ENCODE results near the gene EXO5. TPM values are rescaled to one million over a fixed set of nuclear protein-coding genes. Genes with fewer than 3 reads are reported as not detected.
A peak's percentile ranks its signal among the peaks of the same experiment; 100 is the strongest.

EXO5 gene
- total RNA-seq, result 10 to 100 TPM; 14.7 to 14.9 TPM
- polyA plus RNA-seq, result 8.3 TPM

- Mint-ChIP-seq H3K4me3 (peak within 1 kb of the TSS; percentile 88 to 94 (median 90)), H3K4me1 (peaks cover 15 to 26% (median 24%) of the 10 kb centered on the region in 3 donors), H3K36me3 (peaks cover 14 to 38% (median 32%) of the 10 kb centered on the region in 3 donors), H3K9me3 (peaks cover 12 to 35% (median 22%) of the 10 kb centered on the region in 5 donors), H3K27ac (peak within 1 kb of the TSS; percentile 63 to 96 (median 86)), H3K27me3 (peaks cover 0 to 1% of the 10 kb centered on the region in 2 donors)
- peak within 1 kb of the TSS; percentile 87 for H3K4me3 ChIP-seq (ENCODE audit: low read length)
- H3K27ac ChIP-seq (ENCODE audit: low read depth, low read length), result peak within 1 kb of the TSS; percentile 60
- ChIA-PET CTCF (interaction anchor here (0.7 to 0.8 kb wide), 2 partner anchors 347 to 378 kb away, joined by 3 read pairs; partner anchors contain the start of gene RLF), POLR2A (interaction anchor here (1.4 to 1.8 kb wide), 3 partner anchors 23 to 58 kb away, joined by 3 to 4 read pairs (median 4); partner anchors contain the start of genes ZFP69B and ZNF684)
- peaks cover 5% of the 10 kb centered on the region for H3K9me3 ChIP-seq (ENCODE audit: low read length)
- peaks cover 10% of the 10 kb centered on the region for H3K4me1 ChIP-seq (ENCODE audit: insufficient read depth, low read length)
- peak; percentile 67 to 82 (median 70) for DNase-seq
- no peaks in the 10 kb centered on the region for H3K27me3 ChIP-seq (ENCODE audit: insufficient read depth, low read length, poor library complexity, severe bottlenecking)
- H3K36me3 ChIP-seq (ENCODE audit: insufficient read depth, low read length), result peaks cover 2% of the 10 kb centered on the region
Observed at GRCh38 chr1:40508375-40509341, at the start of gene EXO5. Gene EXO5, plus strand, starts transcription at chr1:40508767. Its CDS starts 5,778 bp downstream, at chr1:40514545.

GRCh38 chr1:40462956-40463590 is 45.5 kb upstream of the EXO5 start:
- Histone ChIP-seq H3K36me3 (ENCODE audit: insufficient read depth, low read length) (peaks cover 5% of the 10 kb centered on the region), H3K9me3 (ENCODE audit: low read length) (peaks cover 73% of the 10 kb centered on the region), H3K27ac (ENCODE audit: low read depth, low read length) (no peak overlapping the region), H3K27me3 (ENCODE audit: insufficient read depth, low read length, poor library complexity, severe bottlenecking) (no peaks in the 10 kb centered on the region), H3K4me1 (ENCODE audit: insufficient read depth, low read length) (no peaks in the 10 kb centered on the region), H3K4me3 (ENCODE audit: low read length) (no peak overlapping the region)
- H3K27ac Mint-ChIP-seq, result peak overlapping the region in 1 of 8 donors; percentile 32
- no peaks in the 10 kb centered on the region for H3K4me1 Mint-ChIP-seq
- H3K36me3 Mint-ChIP-seq, result peaks cover 37 to 74% (median 58%) of the 10 kb centered on the region in 3 donors
- H3K27me3 Mint-ChIP-seq, result no peaks in the 10 kb centered on the region
- CTCF ChIA-PET, result interaction anchor here (2.2 kb wide), 1 partner anchor 13 kb away, joined by 5 read pairs; the partner anchor contains the start of gene ZFP69B
- peaks cover 46 to 98% (median 89%) of the 10 kb centered on the region in 5 donors for H3K9me3 Mint-ChIP-seq
- POLR2A ChIA-PET, result no interaction called here
- DNase-seq, result no peak
- H3K4me3 Mint-ChIP-seq, result no peak overlapping the region

- peaks cover 48% of the 10 kb centered on the region for H3K9me3 ChIP-seq (ENCODE audit: low read length)
- H3K27me3 ChIP-seq (ENCODE audit: insufficient read depth, low read length, poor library complexity, severe bottlenecking), result no peaks in the 10 kb centered on the region
- Mint-ChIP-seq H3K9me3 (peaks cover 58 to 97% (median 90%) of the 10 kb centered on the region in 5 donors), H3K4me1 (no peaks in the 10 kb centered on the region), H3K36me3 (peaks cover 12 to 67% (median 20%) of the 10 kb centered on the region in 3 donors), H3K27me3 (no peaks in the 10 kb centered on the region), H3K27ac (no peak overlapping the region), H3K4me3 (no peak overlapping the region)
- CTCF ChIA-PET, result no interaction called here
- no peak for DNase-seq
- no peaks in the 10 kb centered on the region for H3K4me1 ChIP-seq (ENCODE audit: insufficient read depth, low read length)
- H3K4me3 ChIP-seq (ENCODE audit: low read length), result no peak overlapping the region
- H3K36me3 ChIP-seq (ENCODE audit: insufficient read depth, low read length), result no peaks in the 10 kb centered on the region
- H3K27ac ChIP-seq (ENCODE audit: low read depth, low read length), result no peak overlapping the region
- POLR2A ChIA-PET, result no interaction called here
Observed at GRCh38 chr1:40469327-40469726, 39.2 kb upstream of the EXO5 start.

- Mint-ChIP-seq H3K4me1 (peaks cover 24 to 30% (median 28%) of the 10 kb centered on the region in 3 donors), H3K27ac (no peak overlapping the region), H3K27me3 (peaks cover 0 to 1% of the 10 kb centered on the region in 2 donors), H3K4me3 (no peak overlapping the region), H3K36me3 (peaks cover 0 to 40% (median 5%) of the 10 kb centered on the region in 3 donors), H3K9me3 (peaks cover 30 to 62% (median 60%) of the 10 kb centered on the region in 5 donors)
- no peaks in the 10 kb centered on the region for H3K27me3 ChIP-seq (ENCODE audit: insufficient read depth, low read length, poor library complexity, severe bottlenecking)
- ChIA-PET CTCF (no interaction called here), POLR2A (interaction anchor here (0.6 kb wide), 1 partner anchor 234 kb away, joined by 3 read pairs; no protein-coding TSS in a partner anchor)
- no peaks in the 10 kb centered on the region for H3K9me3 ChIP-seq (ENCODE audit: low read length)
- DNase-seq, result no peak
- H3K36me3 ChIP-seq (ENCODE audit: insufficient read depth, low read length), result no peaks in the 10 kb centered on the region
- H3K4me3 ChIP-seq (ENCODE audit: low read length), result no peak overlapping the region
- peaks cover 10% of the 10 kb centered on the region for H3K4me1 ChIP-seq (ENCODE audit: insufficient read depth, low read length)
- no peak overlapping the region for H3K27ac ChIP-seq (ENCODE audit: low read depth, low read length)
Observed at GRCh38 chr1:40475268-40475667, 33.3 kb upstream of the EXO5 start.

- peaks cover 24 to 34% (median 28%) of the 10 kb centered on the region in 3 donors for H3K4me1 Mint-ChIP-seq
- Histone ChIP-seq H3K4me1 (ENCODE audit: insufficient read depth, low read length) (peaks cover 10% of the 10 kb centered on the region), H3K27ac (ENCODE audit: low read depth, low read length) (peak within 1 kb of the TSS; percentile 56), H3K4me3 (ENCODE audit: low read length) (peak within 1 kb of the TSS; percentile 77), H3K27me3 (ENCODE audit: insufficient read depth, low read length, poor library complexity, severe bottlenecking) (no peaks in the 10 kb centered on the region), H3K36me3 (ENCODE audit: insufficient read depth, low read length) (peaks cover 2% of the 10 kb centered on the region), H3K9me3 (ENCODE audit: low read length) (no peaks in the 10 kb centered on the region)
- H3K36me3 Mint-ChIP-seq, result peaks cover 10 to 45% (median 19%) of the 10 kb centered on the region in 3 donors
- ChIA-PET POLR2A (interaction anchor here (0.7 to 1.0 kb wide), 3 partner anchors 27 to 215 kb away, joined by 3 to 4 read pairs (median 4); partner anchors contain the start of genes NFYC and ZFP69B), CTCF (interaction anchor here (1.6 kb wide), 1 partner anchor 14 kb away, joined by 4 read pairs; no protein-coding TSS in a partner anchor)
- H3K4me3 Mint-ChIP-seq, result peak within 1 kb of the TSS; percentile 85 to 96 (median 93)
- H3K9me3 Mint-ChIP-seq, result peaks cover 21 to 50% (median 45%) of the 10 kb centered on the region in 5 donors
- peaks cover 0 to 1% of the 10 kb centered on the region in 2 donors for H3K27me3 Mint-ChIP-seq
- peak within 1 kb of the TSS; percentile 60 to 88 (median 73) for H3K27ac Mint-ChIP-seq
- peak; percentile 55 to 76 (median 72) for DNase-seq
Observed at GRCh38 chr1:40476924-40477677, 31.5 kb upstream of the EXO5 start, which contains the start of gene ZFP69. Gene ZFP69, plus strand, starts transcription at chr1:40477290. Its CDS starts 2,072 bp downstream, at chr1:40479362.

GRCh38 chr1:40477678-40478053 is 30.9 kb upstream of the EXO5 start:
- Mint-ChIP-seq H3K27ac (peak overlapping the region; percentile 25 to 87 (median 72)), H3K27me3 (peaks cover 0 to 1% of the 10 kb centered on the region in 2 donors), H3K36me3 (peaks cover 15 to 48% (median 25%) of the 10 kb centered on the region in 3 donors), H3K4me3 (peak overlapping the region; percentile 84 to 92 (median 87)), H3K4me1 (peaks cover 26 to 34% (median 28%) of the 10 kb centered on the region in 3 donors), H3K9me3 (peaks cover 21 to 50% (median 45%) of the 10 kb centered on the region in 5 donors)
- DNase-seq, result no peak
- Histone ChIP-seq H3K4me1 (ENCODE audit: insufficient read depth, low read length) (peaks cover 10% of the 10 kb centered on the region), H3K9me3 (ENCODE audit: low read length) (no peaks in the 10 kb centered on the region), H3K27ac (ENCODE audit: low read depth, low read length) (peak overlapping the region; percentile 56), H3K27me3 (ENCODE audit: insufficient read depth, low read length, poor library complexity, severe bottlenecking) (no peaks in the 10 kb centered on the region), H3K4me3 (ENCODE audit: low read length) (peak overlapping the region; percentile 77), H3K36me3 (ENCODE audit: insufficient read depth, low read length) (peaks cover 6% of the 10 kb centered on the region)
- ChIA-PET POLR2A (interaction anchor here (0.7 to 1.0 kb wide), 2 partner anchors 182 to 214 kb away, joined by 4 read pairs; partner anchors contain the start of gene NFYC), CTCF (interaction anchor here (1.6 kb wide), 1 partner anchor 13 kb away, joined by 4 read pairs; no protein-coding TSS in a partner anchor)

- Mint-ChIP-seq H3K27ac (peak overlapping the region; percentile 25 to 86 (median 67)), H3K4me1 (peaks cover 26 to 34% (median 28%) of the 10 kb centered on the region in 3 donors), H3K4me3 (peak overlapping the region; percentile 84 to 92 (median 87)), H3K36me3 (peaks cover 19 to 48% (median 30%) of the 10 kb centered on the region in 3 donors), H3K27me3 (peaks cover 0 to 1% of the 10 kb centered on the region in 2 donors), H3K9me3 (peaks cover 17 to 48% (median 42%) of the 10 kb centered on the region in 5 donors)
- DNase-seq, result no peak
- ChIA-PET POLR2A (no interaction called here), CTCF (interaction anchor here (1.6 kb wide), 1 partner anchor 13 kb away, joined by 4 read pairs; no protein-coding TSS in a partner anchor)
- Histone ChIP-seq H3K36me3 (ENCODE audit: insufficient read depth, low read length) (peaks cover 6% of the 10 kb centered on the region), H3K4me3 (ENCODE audit: low read length) (peak overlapping the region; percentile 77), H3K4me1 (ENCODE audit: insufficient read depth, low read length) (peaks cover 10% of the 10 kb centered on the region), H3K9me3 (ENCODE audit: low read length) (no peaks in the 10 kb centered on the region), H3K27me3 (ENCODE audit: insufficient read depth, low read length, poor library complexity, severe bottlenecking) (no peaks in the 10 kb centered on the region), H3K27ac (ENCODE audit: low read depth, low read length) (no peak overlapping the region)
Observed at GRCh38 chr1:40478276-40478675, 30.3 kb upstream of the EXO5 start.

All from CD8-positive, alpha-beta memory T cell (primary cell).